ENCODE data around the gene AGAP1.
"Not testable (repeated sequence)": the region's sequence is repeated elsewhere in the genome, so short reads cannot be mapped to it uniquely, and the experiment has no call there.

AGAP1 gene

DNA sequence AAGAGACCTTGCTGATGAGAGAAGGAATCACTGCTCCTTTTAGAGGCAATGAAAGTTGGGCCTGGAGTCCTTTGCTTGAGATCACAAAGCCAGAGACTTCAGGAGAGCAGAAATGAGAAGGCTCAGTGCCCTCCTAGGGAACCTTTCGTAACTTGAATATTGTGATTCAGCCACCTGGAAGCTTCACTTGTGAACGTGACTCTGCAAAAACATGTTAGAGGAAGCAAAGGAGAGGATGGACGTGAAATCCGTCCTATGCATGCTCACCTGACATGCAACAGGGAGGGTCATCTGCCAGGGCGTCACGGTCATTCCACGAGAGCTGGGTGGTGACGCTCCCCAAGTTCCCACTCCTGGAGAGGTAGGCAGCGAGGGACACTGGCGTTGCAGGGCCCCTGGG is 243.6 kb downstream of the AGAP1 start:
- no peak for DNase-seq (ENCODE audit: low spot score)

DNA sequence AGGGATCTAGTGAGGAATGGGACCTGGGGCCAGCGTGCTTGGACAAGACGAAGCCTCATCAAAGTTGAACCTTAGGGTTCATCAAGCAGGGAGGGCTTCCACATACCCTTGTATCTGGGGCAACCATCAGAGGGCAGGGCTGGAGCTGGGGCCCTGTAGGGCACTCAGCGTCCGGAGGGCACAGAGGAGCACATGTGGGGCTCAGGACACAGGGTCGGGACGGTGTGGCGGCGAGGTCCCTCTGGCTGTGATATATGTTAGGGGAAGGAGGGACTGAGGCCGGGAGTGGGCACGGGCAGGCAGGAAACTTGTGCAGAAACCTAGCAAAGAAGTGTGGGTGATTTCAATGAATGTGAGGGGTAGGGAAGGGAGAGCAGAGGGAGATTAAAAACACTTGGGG is 244.0 kb downstream of the AGAP1 start:
- no peak for DNase-seq (ENCODE audit: low spot score)

GRCh38 chr2:235739704-235740415 is 246.0 kb downstream of the AGAP1 start:
- no peak for DNase-seq (ENCODE audit: low spot score)

DNA sequence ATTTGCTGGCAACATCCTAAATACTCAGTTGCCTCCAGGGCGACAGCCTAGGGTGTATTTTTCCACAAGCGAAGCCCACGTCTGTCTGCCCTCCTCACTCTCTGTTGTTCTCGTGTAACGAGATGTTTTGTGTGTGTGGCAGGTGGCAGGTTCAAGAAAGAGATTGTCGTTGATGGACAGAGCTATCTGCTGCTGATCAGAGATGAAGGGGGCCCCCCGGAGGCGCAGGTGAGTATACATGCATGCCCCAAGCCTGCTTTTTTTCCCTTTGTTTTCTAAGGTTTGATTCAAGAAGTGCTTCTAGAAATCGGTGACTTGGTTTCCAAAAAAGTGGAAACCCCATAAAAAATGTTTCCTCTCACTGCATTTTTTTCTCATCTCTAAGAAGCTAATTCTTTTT is 247.0 kb downstream of the AGAP1 start:
- no peak for DNase-seq (ENCODE audit: low spot score)

GRCh38 chr2:235744161-235744560 is 250.3 kb downstream of the AGAP1 start:
- DNase-seq (ENCODE audit: low spot score): no peak

DNA sequence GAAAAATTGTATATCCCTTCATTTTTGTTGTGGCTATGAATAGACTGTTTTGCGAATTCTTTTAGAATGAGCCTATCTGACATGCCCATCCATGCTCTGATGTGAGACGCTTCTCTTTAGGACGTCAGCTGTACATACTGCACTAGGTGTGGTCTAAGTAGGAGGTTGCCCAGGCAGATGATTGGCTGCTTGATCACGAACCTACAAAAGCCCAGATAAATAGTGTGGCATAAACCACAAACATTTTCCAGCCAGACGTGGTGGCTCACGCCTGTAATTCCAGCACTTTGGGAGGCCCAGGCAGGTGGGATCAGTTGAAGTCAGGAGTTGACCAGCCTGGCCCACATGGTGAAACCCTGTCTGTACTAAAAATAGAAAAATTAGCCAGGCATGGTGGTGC is 251.8 kb downstream of the AGAP1 start:
- no peak for DNase-seq (ENCODE audit: low spot score)

DNA sequence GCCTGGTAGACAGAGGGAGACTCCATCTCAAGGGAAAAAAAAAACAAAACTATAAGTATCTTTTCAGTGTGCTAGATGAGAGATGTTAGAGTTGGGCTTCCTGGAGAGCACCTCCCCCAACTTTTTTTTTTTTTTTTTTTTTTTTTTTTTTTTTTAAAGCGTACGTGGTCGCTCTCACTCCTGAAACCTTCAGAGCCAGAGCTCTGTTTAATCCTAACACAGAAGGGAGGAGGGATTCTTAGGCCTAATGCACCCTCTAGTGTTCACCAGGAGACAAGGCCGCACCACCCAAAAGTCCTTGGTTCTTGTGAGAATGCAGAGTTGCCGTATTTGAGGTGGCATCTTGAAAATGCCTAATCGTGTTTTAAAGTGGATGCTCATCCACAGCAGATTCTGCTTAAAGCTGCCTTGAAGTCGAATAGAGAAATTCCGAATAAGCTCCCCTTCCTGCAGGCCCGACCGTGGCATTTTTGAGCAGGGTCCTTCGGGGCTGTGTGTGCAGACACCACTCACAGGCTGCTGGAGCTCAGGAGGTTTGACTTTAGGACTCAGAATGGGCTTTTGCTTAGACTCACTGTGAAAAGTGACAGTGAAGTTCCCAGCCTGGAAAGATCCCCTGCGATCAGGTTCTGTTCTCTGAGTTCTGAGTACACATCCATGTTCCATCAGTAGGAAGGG is 252.6 kb downstream of the AGAP1 start:
- DNase-seq (ENCODE audit: low spot score): peak; percentile 54

- no peak for DNase-seq (ENCODE audit: low spot score)
These were observed 253.3 kb downstream of the AGAP1 start for GRCh38 chr2:235747001-235747785.

DNA sequence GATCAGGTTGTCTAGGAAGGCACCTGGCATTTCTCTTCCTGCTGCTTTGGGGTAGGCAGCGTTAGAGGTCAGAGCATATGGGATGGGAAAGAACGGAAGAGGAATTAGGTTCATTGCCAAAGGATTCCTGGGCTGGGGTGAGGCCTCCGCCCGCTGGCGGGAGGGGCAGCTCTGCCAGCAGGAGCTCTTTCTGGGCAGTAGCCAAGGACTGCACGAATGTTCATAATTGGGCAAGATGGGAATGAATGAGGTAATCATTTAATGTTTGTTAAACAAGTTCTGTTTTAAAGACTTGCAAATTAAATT is 253.9 kb downstream of the AGAP1 start:
- no peak for DNase-seq (ENCODE audit: low spot score)

- no peak for DNase-seq (ENCODE audit: low spot score)
These were observed 255.4 kb downstream of the AGAP1 start for GRCh38 chr2:235749121-235749770.

DNA sequence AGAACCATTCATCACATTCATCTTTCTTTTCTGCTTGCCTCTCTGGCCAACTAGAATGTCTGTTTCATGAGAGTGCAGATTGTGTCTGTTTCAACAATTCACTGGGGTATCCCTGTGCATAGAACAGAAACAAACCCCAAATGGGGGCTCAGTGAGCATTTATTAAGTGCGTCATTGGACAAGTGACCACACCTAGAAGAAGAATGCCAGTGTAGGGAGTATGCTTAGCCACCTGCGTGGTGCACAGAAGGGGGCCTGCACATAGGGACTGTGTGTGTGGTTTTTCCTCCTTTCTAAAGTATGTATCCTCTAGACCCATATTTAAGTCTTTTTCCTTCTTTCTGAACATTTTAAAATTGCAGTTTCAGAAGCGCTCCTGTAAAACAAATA is 255.9 kb downstream of the AGAP1 start:
- DNase-seq (ENCODE audit: low spot score): no peak

- no peak for DNase-seq (ENCODE audit: low spot score)
These were observed 259.0 kb downstream of the AGAP1 start for GRCh38 chr2:235752846-235753245.

- DNase-seq (ENCODE audit: low spot score): no peak
These were observed 260.7 kb downstream of the AGAP1 start for GRCh38 chr2:235754357-235755207.

DNA sequence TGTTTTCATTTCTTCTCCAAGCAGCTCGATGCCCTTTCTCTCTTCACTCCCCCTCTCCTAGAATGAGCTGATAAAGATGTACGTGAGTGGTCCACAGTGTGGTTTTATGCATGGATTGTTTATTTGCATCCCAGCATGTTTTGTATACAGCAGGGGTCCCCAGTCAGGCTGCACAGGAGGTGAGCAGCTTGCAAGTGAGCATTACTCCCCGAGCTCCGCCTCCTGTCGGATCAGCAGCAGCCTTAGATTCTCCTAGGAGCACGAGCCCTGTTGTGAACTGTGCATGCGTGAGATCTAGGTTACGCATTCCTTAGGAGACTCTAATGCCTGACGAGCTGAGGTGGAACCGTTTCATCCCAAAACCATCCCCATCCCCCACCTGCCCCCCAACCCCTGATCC is 262.6 kb downstream of the AGAP1 start:
- no peak for DNase-seq (ENCODE audit: low spot score)

DNA sequence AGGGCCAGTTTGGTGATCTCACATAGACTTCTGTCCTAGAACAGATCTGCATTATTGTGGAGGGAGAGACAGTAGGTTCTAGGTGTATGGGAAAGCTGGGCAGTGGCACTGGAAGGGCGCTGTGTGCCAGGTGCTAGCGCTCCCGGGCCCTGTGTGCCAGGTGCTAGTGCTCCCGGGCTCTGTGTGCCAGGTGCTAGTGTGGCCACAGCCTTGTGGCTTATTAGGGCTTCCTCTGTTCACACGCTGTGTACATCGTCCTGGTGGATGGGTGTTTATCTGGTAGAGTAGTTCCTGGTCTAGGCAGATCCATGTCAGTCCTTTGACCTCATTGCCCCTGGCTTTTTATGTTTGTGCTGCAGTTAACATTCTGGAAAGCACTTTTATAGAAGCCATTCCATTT is 263.4 kb downstream of the AGAP1 start:
- no peak for DNase-seq (ENCODE audit: low spot score)

DNA sequence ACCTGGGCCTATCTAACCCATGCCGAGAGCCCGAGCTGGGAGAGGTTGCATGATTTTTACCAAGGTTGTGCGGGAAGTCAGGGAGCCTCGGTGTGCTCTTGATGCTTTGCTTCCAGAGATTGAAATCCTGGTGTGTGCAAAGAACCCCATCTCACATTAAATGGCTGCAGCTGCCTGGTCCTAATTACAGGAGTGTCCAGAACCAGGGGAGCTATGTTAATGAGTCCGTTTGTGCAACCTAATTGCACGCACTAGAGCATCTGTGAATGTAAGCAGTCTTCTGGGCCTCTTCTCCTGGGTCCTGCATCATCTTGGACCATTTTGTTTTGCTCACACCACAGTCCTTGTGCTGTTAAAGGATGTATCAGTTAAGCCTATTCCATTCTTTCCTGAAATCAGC is 263.8 kb downstream of the AGAP1 start:
- DNase-seq (ENCODE audit: low spot score): no peak

GRCh38 chr2:235762832-235763598 is 269.2 kb downstream of the AGAP1 start:
- no peak for DNase-seq (ENCODE audit: low spot score)

- DNase-seq (ENCODE audit: low spot score): no peak
These were observed 270.0 kb downstream of the AGAP1 start for GRCh38 chr2:235763816-235764215.

GRCh38 chr2:235764478-235764877 is 270.6 kb downstream of the AGAP1 start:
- DNase-seq (ENCODE audit: low spot score): not testable (repeated sequence)

- DNase-seq (ENCODE audit: low spot score): no peak
These were observed 271.5 kb downstream of the AGAP1 start for GRCh38 chr2:235765181-235765820.

DNA sequence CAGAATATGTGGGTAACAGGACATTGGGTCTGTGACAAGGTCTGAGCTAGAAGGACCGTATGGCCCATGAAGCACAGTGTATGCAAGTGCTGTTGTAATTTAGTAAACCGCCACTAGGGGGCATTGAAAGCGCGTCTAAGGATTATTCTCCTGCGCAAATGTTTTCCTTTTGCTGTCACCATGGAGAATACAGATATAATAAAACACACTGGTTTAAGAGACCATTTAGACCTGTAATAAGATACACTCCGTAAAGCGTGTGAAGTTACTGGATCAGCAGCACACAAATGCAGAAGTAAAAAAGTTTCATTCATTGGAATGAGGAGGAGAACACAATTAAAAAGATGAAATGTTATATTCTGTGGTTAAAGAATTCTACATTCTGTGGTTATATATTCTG is 272.4 kb downstream of the AGAP1 start:
- DNase-seq (ENCODE audit: low spot score): peak; percentile 69

All from activated CD4-positive, alpha-beta T cell treated with anti-CD3 and anti-CD28 coated beads, Interleukin-2, Interleukin-4, amounts not matched to agents 100 ng/mL and 50 ng/mL, durations not matched to agents 16 hours and 8 hours (primary cell).